Esophagus squamous epithelium (tissue), 4 donors: ENCODE measurements around the gene COL4A3.

Experiments
- POLR2A ChIP-seq, 4 donors: fragments of 450-650 bp; IDR thresholded peaks; one replicate each; pipeline ENCODE4 v1.6.1; 2017; ENCODE audit warnings: antibody characterized with exemption in 4 of 4, mild to moderate bottlenecking in 4 of 4, moderate library complexity in 3 of 4
- TF ChIP-seq, protein P1 (sequence below), 6 experiments: fragments of 450-650 bp in 4 of 6; fragments of 200-600 bp in 2 of 6; sonication (generic) in 2 of 6; IDR thresholded peaks; one replicate each; pipeline ENCODE4 v1.5.1; 2016 to 2019; ENCODE audit warnings: antibody characterized with exemption in 6 of 6, mild to moderate bottlenecking in 4 of 6, moderate library complexity in 4 of 6

DNA sequence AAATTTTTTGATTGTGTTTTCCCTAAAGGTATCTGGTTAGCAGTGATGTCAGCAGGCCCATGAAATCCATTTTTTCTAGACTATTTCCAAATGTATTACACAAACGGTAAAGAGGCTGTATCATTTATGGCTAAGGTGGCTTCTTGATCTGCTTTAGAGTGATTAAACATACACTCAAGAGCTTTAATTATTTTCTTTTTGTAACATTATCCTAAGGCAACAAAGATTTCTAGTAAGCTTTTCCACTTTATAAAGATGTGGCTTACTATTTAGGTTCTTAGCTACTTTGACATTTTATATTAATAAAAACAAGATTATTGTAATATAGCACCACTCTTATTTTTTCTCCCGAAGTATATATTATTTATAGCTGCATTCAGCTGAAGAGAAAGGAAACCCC lies 177.1 kb downstream of the COL4A3 start:
- TF ChIP-seq, protein P1, sequence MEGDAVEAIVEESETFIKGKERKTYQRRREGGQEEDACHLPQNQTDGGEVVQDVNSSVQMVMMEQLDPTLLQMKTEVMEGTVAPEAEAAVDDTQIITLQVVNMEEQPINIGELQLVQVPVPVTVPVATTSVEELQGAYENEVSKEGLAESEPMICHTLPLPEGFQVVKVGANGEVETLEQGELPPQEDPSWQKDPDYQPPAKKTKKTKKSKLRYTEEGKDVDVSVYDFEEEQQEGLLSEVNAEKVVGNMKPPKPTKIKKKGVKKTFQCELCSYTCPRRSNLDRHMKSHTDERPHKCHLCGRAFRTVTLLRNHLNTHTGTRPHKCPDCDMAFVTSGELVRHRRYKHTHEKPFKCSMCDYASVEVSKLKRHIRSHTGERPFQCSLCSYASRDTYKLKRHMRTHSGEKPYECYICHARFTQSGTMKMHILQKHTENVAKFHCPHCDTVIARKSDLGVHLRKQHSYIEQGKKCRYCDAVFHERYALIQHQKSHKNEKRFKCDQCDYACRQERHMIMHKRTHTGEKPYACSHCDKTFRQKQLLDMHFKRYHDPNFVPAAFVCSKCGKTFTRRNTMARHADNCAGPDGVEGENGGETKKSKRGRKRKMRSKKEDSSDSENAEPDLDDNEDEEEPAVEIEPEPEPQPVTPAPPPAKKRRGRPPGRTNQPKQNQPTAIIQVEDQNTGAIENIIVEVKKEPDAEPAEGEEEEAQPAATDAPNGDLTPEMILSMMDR (IDR thresholded peaks at IDR 0.05) = no peak
- no peak for TF ChIP-seq POLR2A (IDR thresholded peaks at IDR 0.05)
